GM18526 (cell line): ENCODE measurements around the gene KLK4.

Experiments
- POLR2A ChIP-seq: IDR thresholded peaks from 3 replicates; pipeline ENCODE4 v1.6.1; 2011; ENCODE audit not compliant: insufficient read length; ENCODE audit errors: extremely low read depth

KLK4 gene

GRCh38 chr19:50926144-50926543 lies 14.9 kb upstream of the KLK4 start:
- no peak for TF ChIP-seq POLR2A

GRCh38 chr19:50925734-50926133 lies 14.5 kb upstream of the KLK4 start:
- no peak for TF ChIP-seq POLR2A

- no peak for TF ChIP-seq POLR2A
These were observed 13.4 kb upstream of the KLK4 start for GRCh38 chr19:50924586-50924985.

GRCh38 chr19:50922317-50922853 lies 11.2 kb upstream of the KLK4 start:
- TF ChIP-seq POLR2A: no peak

- no peak for TF ChIP-seq POLR2A
These were observed 10.5 kb upstream of the KLK4 start for GRCh38 chr19:50921426-50922316.

GRCh38 chr19:50916069-50916468 lies 4.9 kb upstream of the KLK4 start:
- TF ChIP-seq POLR2A: no peak

GRCh38 chr19:50912727-50913716 lies 1.8 kb upstream of the KLK4 start:
- no peak for TF ChIP-seq POLR2A

- no peak for TF ChIP-seq POLR2A
These were observed 956 bp upstream of the KLK4 start for GRCh38 chr19:50912102-50912599.

GRCh38 chr19:50910722-50911121 lies 473 bp downstream of the KLK4 start:
- TF ChIP-seq POLR2A: no peak

GRCh38 chr19:50909240-50910070 lies 1.7 kb downstream of the KLK4 start:
- no peak for TF ChIP-seq POLR2A

- no peak for TF ChIP-seq POLR2A
These were observed 2.9 kb downstream of the KLK4 start for GRCh38 chr19:50908336-50908735.

- TF ChIP-seq POLR2A: no peak
These were observed 5.0 kb downstream of the KLK4 start for GRCh38 chr19:50906217-50906616.

GRCh38 chr19:50902640-50903039 lies 8.6 kb downstream of the KLK4 start:
- TF ChIP-seq POLR2A: no peak

- TF ChIP-seq POLR2A: no peak
These were observed 11.6 kb downstream of the KLK4 start for GRCh38 chr19:50899569-50899968.
